HUES6 (cell line): ENCODE data around the gene VANGL2.
"Not testable (repeated sequence)": the region's sequence is repeated elsewhere in the genome, so short reads cannot be mapped to it uniquely, and the experiment has no call there.

Source experiments
- H3K27ac ChIP-seq: 2 replicates; pipeline ENCODE4 v1.7.0; 2013; ENCODE audit warnings: low read depth, mild to moderate bottlenecking, low read length, inconsistent platforms
- H3K27me3 ChIP-seq: 2 replicates; pipeline ENCODE4 v1.6.1; 2013; ENCODE audit warnings: low read length; ENCODE audit not compliant: control insufficient read depth, insufficient read depth
- H3K36me3 ChIP-seq: 2 replicates; pipeline ENCODE4 v1.6.1; 2013; ENCODE audit warnings: low read length; ENCODE audit not compliant: control insufficient read depth, insufficient read depth
- H3K4me1 ChIP-seq: 2 replicates; pipeline ENCODE4 v1.6.1; 2013; ENCODE audit warnings: low read length; ENCODE audit not compliant: control insufficient read depth, insufficient read depth
- H3K4me3 ChIP-seq: 2 replicates; pipeline ENCODE4 v1.5.1; 2013; ENCODE audit warnings: low read depth, low read length
- H3K9ac ChIP-seq: one replicate; pipeline ENCODE4 v1.6.1; 2013; ENCODE audit warnings: mild to moderate bottlenecking, low read length
- H3K9me3 ChIP-seq: 2 replicates; pipeline ENCODE4 v1.6.1; 2013; ENCODE audit warnings: low read depth, low read length; ENCODE audit not compliant: control insufficient read depth, insufficient read depth

VANGL2 gene

GRCh38 chr1:160371756-160372155, 28.6 kb upstream of the VANGL2 start:
- H3K4me1 ChIP-seq, result peaks cover 25% of the 10 kb centered on the region
- no peak overlapping the region for H3K9ac ChIP-seq
- no peaks in the 10 kb centered on the region for H3K27me3 ChIP-seq
- H3K27ac ChIP-seq, result no peak overlapping the region
- H3K4me3 ChIP-seq, result no peak overlapping the region
- no peaks in the 10 kb centered on the region for H3K9me3 ChIP-seq
- no peaks in the 10 kb centered on the region for H3K36me3 ChIP-seq

- no peak overlapping the region for H3K4me3 ChIP-seq
- H3K27me3 ChIP-seq, result no peaks in the 10 kb centered on the region
- H3K36me3 ChIP-seq, result no peaks in the 10 kb centered on the region
- no peaks in the 10 kb centered on the region for H3K9me3 ChIP-seq
- H3K9ac ChIP-seq, result no peak overlapping the region
- no peak overlapping the region for H3K27ac ChIP-seq
- peaks cover 38% of the 10 kb centered on the region for H3K4me1 ChIP-seq
Measured at GRCh38 chr1:160373696-160374095, 26.7 kb upstream of the VANGL2 start.

DNA sequence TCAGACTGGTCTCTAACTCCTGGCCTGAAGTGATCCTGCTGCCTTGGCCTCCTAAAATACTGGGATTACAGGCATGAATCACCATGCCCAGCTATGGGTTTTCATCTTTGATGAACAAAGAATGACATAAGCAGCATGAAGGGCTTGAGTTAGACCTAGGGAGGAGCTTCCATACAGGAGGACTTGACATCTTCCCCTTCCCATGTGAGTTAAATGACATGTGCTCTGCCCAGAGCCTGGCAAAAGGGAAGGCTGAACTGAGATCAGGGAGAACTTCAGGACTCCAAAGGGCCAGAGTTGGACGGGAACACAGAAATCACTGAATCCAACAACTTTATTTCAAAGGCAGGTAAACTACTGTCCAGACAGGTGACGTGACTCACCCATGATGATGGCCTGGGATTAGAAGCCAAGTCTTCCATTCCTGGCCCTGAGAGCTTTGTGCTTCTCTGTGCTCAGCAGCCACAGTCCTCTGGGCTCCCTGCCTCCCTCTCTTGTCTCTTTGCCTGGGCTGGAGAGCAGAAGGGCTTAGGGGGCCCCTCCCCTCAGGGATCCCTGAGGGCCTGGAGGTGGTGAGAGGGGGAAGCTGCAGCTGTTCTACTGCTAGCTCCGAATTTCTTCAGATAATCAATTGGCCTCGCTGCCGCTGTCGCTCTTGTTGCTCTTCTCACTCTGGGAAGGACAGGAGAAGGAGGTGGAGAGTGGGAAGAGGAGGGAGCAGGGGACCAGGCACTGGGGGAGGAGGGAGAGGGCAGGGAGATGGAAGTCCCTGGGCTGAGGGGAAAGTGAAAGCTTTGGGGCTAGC, 25.9 kb upstream of the VANGL2 start:
- H3K27me3 ChIP-seq, result no peaks in the 10 kb centered on the region
- peaks cover 38% of the 10 kb centered on the region for H3K4me1 ChIP-seq
- peak overlapping the region; percentile 44 for H3K9ac ChIP-seq
- no peaks in the 10 kb centered on the region for H3K36me3 ChIP-seq
- H3K9me3 ChIP-seq, result no peaks in the 10 kb centered on the region
- peak overlapping the region; percentile 43 for H3K4me3 ChIP-seq
- H3K27ac ChIP-seq, result peak overlapping the region; percentile 9; the same call in 1 of the 2 replicates

GRCh38 chr1:160375788-160376524, 24.4 kb upstream of the VANGL2 start:
- Histone ChIP-seq H3K4me1 (peaks cover 38% of the 10 kb centered on the region), H3K9me3 (no peaks in the 10 kb centered on the region), H3K27ac (peak overlapping the region; percentile 38; the same call in 1 of the 2 replicates), H3K36me3 (no peaks in the 10 kb centered on the region), H3K4me3 (peak overlapping the region; percentile 43), H3K9ac (peak overlapping the region; percentile 70), H3K27me3 (no peaks in the 10 kb centered on the region)

- no peaks in the 10 kb centered on the region for H3K36me3 ChIP-seq
- peak overlapping the region; percentile 70 for H3K9ac ChIP-seq
- peak overlapping the region; percentile 43 for H3K4me3 ChIP-seq
- H3K9me3 ChIP-seq, result no peaks in the 10 kb centered on the region
- peak overlapping the region; percentile 24; the same call in 1 of the 2 replicates for H3K27ac ChIP-seq
- no peaks in the 10 kb centered on the region for H3K27me3 ChIP-seq
- peaks cover 38% of the 10 kb centered on the region for H3K4me1 ChIP-seq
Measured at GRCh38 chr1:160376525-160377131, 23.7 kb upstream of the VANGL2 start.

GRCh38 chr1:160377585-160378206, 22.7 kb upstream of the VANGL2 start:
- Histone ChIP-seq H3K36me3 (no peaks in the 10 kb centered on the region), H3K27me3 (no peaks in the 10 kb centered on the region)

DNA sequence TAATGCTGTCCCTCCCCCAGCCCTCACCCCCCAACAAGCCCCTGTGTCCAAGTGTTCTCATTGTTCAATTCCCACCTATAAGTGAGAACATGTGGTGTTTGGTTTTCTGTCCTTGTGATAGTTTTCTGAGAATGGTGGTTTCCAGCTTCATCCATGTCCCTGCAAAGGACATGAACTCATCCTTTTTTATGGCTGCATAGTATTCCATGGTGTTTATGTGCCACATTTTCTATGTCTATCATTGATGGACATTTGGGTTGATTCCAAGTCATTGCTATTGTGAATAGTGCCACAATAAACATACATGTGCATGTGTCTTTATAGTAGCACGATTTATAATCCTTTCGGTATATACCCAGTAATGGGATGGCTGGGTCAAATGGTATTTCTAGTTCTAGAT, 15.6 kb upstream of the VANGL2 start:
- H3K4me3 ChIP-seq, H3K4me1 ChIP-seq, H3K27me3 ChIP-seq, H3K9me3 ChIP-seq, H3K9ac ChIP-seq, H3K27ac ChIP-seq, H3K36me3 ChIP-seq: not testable (repeated sequence)

More at GRCh38 chr1:160377585-160378206, 22.7 kb upstream of the VANGL2 start:
- Histone ChIP-seq H3K9me3 (no peaks in the 10 kb centered on the region), H3K4me3 (no peak overlapping the region), H3K9ac (no peak overlapping the region), H3K27ac (no peak overlapping the region), H3K4me1 (peaks cover 38% of the 10 kb centered on the region)

- not testable (repeated sequence) for H3K27ac ChIP-seq, H3K4me3 ChIP-seq, H3K9ac ChIP-seq, H3K4me1 ChIP-seq, H3K9me3 ChIP-seq, H3K27me3 ChIP-seq, H3K36me3 ChIP-seq
Measured at GRCh38 chr1:160388406-160388805, 12.0 kb upstream of the VANGL2 start.

DNA sequence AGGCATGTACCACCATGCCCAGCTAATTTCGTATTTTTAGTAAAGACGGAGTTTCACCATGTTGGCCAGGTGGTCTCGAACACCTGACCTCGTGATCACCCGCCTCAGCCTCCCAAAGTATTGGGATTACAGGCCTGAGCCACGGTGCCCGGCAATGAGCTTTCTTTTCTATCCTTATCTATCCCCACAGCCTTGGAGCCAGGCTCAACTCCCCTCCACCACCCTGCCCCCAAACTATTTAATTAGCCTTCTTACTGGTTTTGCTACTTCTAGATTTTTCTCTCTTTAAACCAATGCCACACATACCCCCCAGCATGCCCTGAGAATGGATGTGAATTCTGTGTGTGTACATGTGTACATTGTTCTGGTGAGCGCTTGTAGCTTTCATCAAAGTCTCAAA, 5.7 kb upstream of the VANGL2 start:
- Histone ChIP-seq H3K27ac (no peak overlapping the region), H3K9ac (no peak overlapping the region)

GRCh38 chr1:160397651-160398050, 2.7 kb upstream of the VANGL2 start:
- Histone ChIP-seq H3K27me3 (no peaks in the 10 kb centered on the region), H3K9me3 (no peaks in the 10 kb centered on the region), H3K36me3 (no peaks in the 10 kb centered on the region), H3K27ac (no peak overlapping the region), H3K9ac (no peak overlapping the region), H3K4me1 (peaks cover 30% of the 10 kb centered on the region), H3K4me3 (no peak overlapping the region)

More for the DNA sequence above, 5.7 kb upstream of the VANGL2 start:
- Histone ChIP-seq H3K4me1 (peaks cover 16% of the 10 kb centered on the region), H3K36me3 (no peaks in the 10 kb centered on the region), H3K27me3 (no peaks in the 10 kb centered on the region), H3K9me3 (no peaks in the 10 kb centered on the region), H3K4me3 (no peak overlapping the region)
